ENCODE data around the gene SNRNP40.
"Not testable (repeated sequence)": the region's sequence is repeated elsewhere in the genome, so short reads cannot be mapped to it uniquely, and the experiment has no call there.

SNRNP40 gene

GRCh38 chr1:31296486-31297276, at the start of gene SNRNP40, which contains the start of gene ZCCHC17:
SNRNP40 (minus strand) TSS chr1:31296788; CDS start chr1:31296751, 37 bp downstream.
ZCCHC17 (plus strand) TSS chr1:31297032; CDS start chr1:31310099, 13,067 bp downstream.
- peak; percentile 99 for DNase-seq (ENCODE audit: low spot score)

- no peak for DNase-seq (ENCODE audit: low spot score)
These were observed 49.0 kb upstream of the SNRNP40 start for GRCh38 chr1:31345635-31346034.

GRCh38 chr1:31344503-31344902, 47.9 kb upstream of the SNRNP40 start:
- no peak for DNase-seq (ENCODE audit: low spot score)

GRCh38 chr1:31336687-31337467, 40.3 kb upstream of the SNRNP40 start:
- no peak for DNase-seq (ENCODE audit: low spot score)

GRCh38 chr1:31335007-31335406, 38.4 kb upstream of the SNRNP40 start:
- peak; percentile 33 for DNase-seq (ENCODE audit: low spot score)

- no peak for DNase-seq (ENCODE audit: low spot score)
These were observed 30.8 kb upstream of the SNRNP40 start for GRCh38 chr1:31327381-31327780.

- no peak for DNase-seq (ENCODE audit: low spot score)
These were observed 29.9 kb upstream of the SNRNP40 start for GRCh38 chr1:31326461-31326860.

- no peak for DNase-seq (ENCODE audit: low spot score)
These were observed 28.4 kb upstream of the SNRNP40 start for GRCh38 chr1:31324992-31325391.

- no peak for DNase-seq (ENCODE audit: low spot score)
These were observed 27.5 kb upstream of the SNRNP40 start for GRCh38 chr1:31324093-31324492.

- no peak for DNase-seq (ENCODE audit: low spot score)
These were observed 21.6 kb upstream of the SNRNP40 start for GRCh38 chr1:31318146-31318545.

- no peak for DNase-seq (ENCODE audit: low spot score)
These were observed 19.3 kb upstream of the SNRNP40 start for GRCh38 chr1:31315902-31316301.

- DNase-seq (ENCODE audit: low spot score) = no peak
These were observed 13.6 kb upstream of the SNRNP40 start for GRCh38 chr1:31310198-31310597.

- no peak for DNase-seq (ENCODE audit: low spot score)
These were observed 11.4 kb upstream of the SNRNP40 start for GRCh38 chr1:31308036-31308435.

GRCh38 chr1:31306278-31306677, 9.7 kb upstream of the SNRNP40 start:
- DNase-seq (ENCODE audit: low spot score) = no peak

GRCh38 chr1:31302709-31303441, 6.3 kb upstream of the SNRNP40 start:
- DNase-seq (ENCODE audit: low spot score) = no peak

- DNase-seq (ENCODE audit: low spot score) = no peak
These were observed 3.6 kb upstream of the SNRNP40 start for GRCh38 chr1:31300193-31300592.

GRCh38 chr1:31299365-31299764, 2.8 kb upstream of the SNRNP40 start:
- no peak for DNase-seq (ENCODE audit: low spot score)

GRCh38 chr1:31297277-31298247, 974 bp upstream of the SNRNP40 start:
- peak; percentile 17 for DNase-seq (ENCODE audit: low spot score)

- DNase-seq (ENCODE audit: low spot score) = no peak
These were observed 608 bp downstream of the SNRNP40 start for GRCh38 chr1:31295874-31296485.

GRCh38 chr1:31289021-31289420, 7.6 kb downstream of the SNRNP40 start:
- no peak for DNase-seq (ENCODE audit: low spot score)

- DNase-seq (ENCODE audit: low spot score) = not testable (repeated sequence)
These were observed 8.8 kb downstream of the SNRNP40 start for GRCh38 chr1:31287791-31288190.
